ENCODE data around the gene MKI67. TPM values are rescaled to one million over a fixed set of nuclear protein-coding genes. Genes with fewer than 3 reads are reported as not detected.
A peak's percentile ranks its signal among the peaks of the same experiment; 100 is the strongest.

Gene MKI67
- total RNA-seq, 1 donor from 2014 or later, result 2.1 TPM

DNA sequence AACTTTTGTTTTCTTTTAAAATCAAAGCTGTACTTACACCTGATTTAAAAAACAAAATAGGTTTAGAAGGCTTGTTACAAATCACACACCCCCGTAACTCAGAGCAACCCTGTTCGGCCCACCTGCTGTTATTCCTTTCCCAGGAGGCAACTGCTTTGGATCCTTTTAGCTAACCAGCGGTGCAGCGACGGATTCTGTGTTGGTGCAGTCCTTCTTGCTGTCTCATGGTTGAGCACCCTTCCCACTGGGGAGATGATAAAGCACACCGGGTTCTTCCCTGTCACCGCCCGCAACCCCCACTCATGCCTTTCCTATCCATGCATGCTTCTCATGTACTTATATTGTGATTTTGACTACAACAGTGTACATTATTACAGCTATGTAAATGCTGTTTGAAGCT is 24.8 kb upstream of the MKI67 start:
- DNase-seq (no peak), ATAC-seq (no peak)
- Histone ChIP-seq H3K4me3 (no peak overlapping the region), H3K27me3 (peaks cover 19% of the 10 kb centered on the region), H3K9me3 (no peaks in the 10 kb centered on the region), H3K4me1 (peaks cover 4% of the 10 kb centered on the region), H3K27ac (no peak overlapping the region), H3K36me3 (no peaks in the 10 kb centered on the region)
- intact Hi-C loops (cut with DNase I), result no loop called here
- TF ChIP-seq, protein P1, sequence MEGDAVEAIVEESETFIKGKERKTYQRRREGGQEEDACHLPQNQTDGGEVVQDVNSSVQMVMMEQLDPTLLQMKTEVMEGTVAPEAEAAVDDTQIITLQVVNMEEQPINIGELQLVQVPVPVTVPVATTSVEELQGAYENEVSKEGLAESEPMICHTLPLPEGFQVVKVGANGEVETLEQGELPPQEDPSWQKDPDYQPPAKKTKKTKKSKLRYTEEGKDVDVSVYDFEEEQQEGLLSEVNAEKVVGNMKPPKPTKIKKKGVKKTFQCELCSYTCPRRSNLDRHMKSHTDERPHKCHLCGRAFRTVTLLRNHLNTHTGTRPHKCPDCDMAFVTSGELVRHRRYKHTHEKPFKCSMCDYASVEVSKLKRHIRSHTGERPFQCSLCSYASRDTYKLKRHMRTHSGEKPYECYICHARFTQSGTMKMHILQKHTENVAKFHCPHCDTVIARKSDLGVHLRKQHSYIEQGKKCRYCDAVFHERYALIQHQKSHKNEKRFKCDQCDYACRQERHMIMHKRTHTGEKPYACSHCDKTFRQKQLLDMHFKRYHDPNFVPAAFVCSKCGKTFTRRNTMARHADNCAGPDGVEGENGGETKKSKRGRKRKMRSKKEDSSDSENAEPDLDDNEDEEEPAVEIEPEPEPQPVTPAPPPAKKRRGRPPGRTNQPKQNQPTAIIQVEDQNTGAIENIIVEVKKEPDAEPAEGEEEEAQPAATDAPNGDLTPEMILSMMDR (IDR thresholded peaks at IDR 0.05), result no peak

DNA sequence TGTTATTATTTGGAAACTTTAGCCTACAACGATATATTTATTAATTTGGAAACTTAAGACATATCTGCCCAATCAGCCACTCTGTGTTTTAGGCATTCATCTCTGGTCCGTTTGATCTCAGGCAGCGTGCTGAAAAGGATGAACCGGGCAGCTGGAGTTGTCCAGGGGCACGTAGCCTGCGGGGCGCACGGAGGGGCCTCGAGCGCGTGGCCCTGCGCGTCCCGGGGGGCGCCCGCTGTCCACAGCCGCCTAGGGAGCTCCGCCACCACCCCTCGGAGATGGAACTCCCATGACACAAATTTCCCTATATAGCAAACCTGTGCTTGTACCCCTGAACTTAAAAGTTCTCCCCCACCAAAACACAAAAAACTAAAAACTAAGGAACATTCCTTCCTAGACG is 24.3 kb upstream of the MKI67 start:
- TF ChIP-seq, protein P1 (IDR thresholded peaks at IDR 0.05), result no peak
- no peak for ATAC-seq
- no peak for DNase-seq
- H3K36me3 ChIP-seq, result no peaks in the 10 kb centered on the region
- intact Hi-C loops (cut with DNase I), result no loop called here
- no peak overlapping the region for H3K27ac ChIP-seq
- no peaks in the 10 kb centered on the region for H3K9me3 ChIP-seq
- H3K27me3 ChIP-seq, result peaks cover 17% of the 10 kb centered on the region
- H3K4me1 ChIP-seq, result peaks cover 4% of the 10 kb centered on the region
- peak overlapping the region; percentile 51 for H3K4me3 ChIP-seq

DNA sequence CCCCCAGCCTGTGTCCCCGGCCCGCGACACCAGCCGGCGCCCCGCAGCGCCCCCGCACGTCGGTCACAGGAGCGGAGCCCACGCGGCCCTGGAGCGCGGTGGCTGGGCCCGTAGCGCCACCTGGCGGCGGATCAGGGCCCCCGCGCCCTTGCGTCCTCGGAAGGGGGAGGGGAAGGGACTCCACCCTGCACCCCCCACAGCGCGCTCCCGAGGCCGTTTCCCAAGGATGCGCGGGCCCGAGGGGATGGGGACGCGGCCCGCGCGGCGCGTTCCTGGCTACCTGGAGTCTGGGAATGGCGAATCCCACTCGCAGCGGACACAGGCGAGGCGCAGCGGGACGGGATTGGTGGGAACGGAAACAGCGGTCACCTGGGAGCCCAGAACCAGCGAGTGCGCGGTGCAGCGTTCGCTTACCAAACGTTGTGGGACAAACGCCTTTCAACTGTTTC is 23.8 kb upstream of the MKI67 start:
- Histone ChIP-seq H3K36me3 (no peaks in the 10 kb centered on the region), H3K4me1 (peaks cover 4% of the 10 kb centered on the region), H3K9me3 (no peaks in the 10 kb centered on the region), H3K4me3 (peak overlapping the region; percentile 51), H3K27ac (no peak overlapping the region), H3K27me3 (peaks cover 14% of the 10 kb centered on the region)
- TF ChIP-seq, protein P1 (IDR thresholded peaks at IDR 0.05), result peak; percentile 75
- DNase-seq, result peak; percentile 85
- intact Hi-C loops (cut with DNase I), result no loop called here
- peak; percentile 99 for ATAC-seq

DNA sequence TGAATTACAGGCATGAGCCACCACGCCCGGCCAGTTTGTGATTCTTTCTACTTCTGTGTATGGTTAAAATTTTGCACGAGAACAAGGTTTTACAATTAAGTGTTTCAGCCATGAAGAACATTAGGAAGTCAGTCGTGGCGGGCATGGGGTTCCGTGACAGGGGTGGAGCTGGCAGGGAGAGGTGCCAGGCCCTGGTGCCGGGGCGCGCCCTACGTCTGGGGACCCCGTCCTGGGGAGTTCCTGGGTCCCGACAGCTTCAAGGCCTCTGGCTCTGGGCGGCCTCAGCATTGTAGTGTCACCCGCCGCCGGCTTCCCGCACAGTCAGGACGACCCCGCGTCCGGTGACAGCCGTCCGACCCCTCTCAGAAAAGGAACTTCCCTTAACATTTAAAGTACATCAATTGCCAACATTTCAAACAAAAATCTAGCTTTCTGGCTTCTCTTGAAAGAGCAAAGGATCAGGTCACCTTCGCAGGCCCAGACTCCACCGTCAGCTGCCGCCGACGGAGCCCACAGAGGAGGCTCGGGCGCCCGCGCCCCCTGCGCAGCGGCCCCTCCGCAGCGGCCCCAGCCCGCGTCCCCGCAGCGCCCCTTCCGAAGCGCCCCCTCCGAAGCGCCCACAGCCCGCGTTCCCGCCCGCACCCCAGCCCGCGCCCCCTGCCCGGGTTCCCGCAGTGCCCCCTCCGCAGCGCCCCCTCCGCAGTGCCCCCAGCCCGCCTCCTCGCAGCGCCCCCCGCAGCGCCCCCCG is 23.2 kb upstream of the MKI67 start:
- TF ChIP-seq, protein P1 (IDR thresholded peaks at IDR 0.05), result no peak
- ATAC-seq (no peak), DNase-seq (no peak)
- peaks cover 4% of the 10 kb centered on the region for H3K4me1 ChIP-seq
- no peaks in the 10 kb centered on the region for H3K36me3 ChIP-seq
- H3K9me3 ChIP-seq, result no peaks in the 10 kb centered on the region
- H3K27ac ChIP-seq, result no peak overlapping the region
- intact Hi-C loops (cut with DNase I), result no loop called here
- no peak overlapping the region for H3K4me3 ChIP-seq
- peaks cover 11% of the 10 kb centered on the region for H3K27me3 ChIP-seq

DNA sequence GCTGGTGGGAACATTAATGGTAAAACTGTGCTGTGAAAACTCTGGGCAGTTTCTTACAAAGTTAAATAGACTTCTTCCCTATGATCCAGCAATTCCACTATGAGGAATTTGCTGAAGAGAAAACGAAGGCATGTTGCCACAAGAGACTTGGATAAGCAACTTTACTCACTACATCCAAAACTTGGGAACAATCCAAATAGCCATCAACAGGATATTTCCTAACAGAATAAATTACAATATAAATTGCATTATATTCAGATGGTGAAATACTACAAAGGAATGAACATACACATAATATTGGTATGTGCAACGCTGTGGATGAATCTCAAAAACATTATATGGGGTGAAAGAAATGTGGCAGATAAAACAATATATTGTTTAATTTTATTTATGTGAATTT is 21.4 kb upstream of the MKI67 start:
- Histone ChIP-seq H3K27ac (no peak overlapping the region), H3K4me3 (no peak overlapping the region), H3K36me3 (no peaks in the 10 kb centered on the region), H3K4me1 (peaks cover 4% of the 10 kb centered on the region), H3K27me3 (peaks cover under 1% of the 10 kb centered on the region), H3K9me3 (no peaks in the 10 kb centered on the region)
- DNase-seq (no peak), ATAC-seq (no peak)
- intact Hi-C loops (cut with DNase I), result no loop called here
- TF ChIP-seq, protein P1 (IDR thresholded peaks at IDR 0.05), result no peak
